ENCODE results near the gene SLC24A4. TPM values are rescaled to one million over a fixed set of nuclear protein-coding genes. Genes with fewer than 3 reads are reported as not detected.

Gene SLC24A4
- total RNA-seq, 1 donor from 2014 or later = 0.82 TPM

Other genes with a start within 250 kb of the SLC24A4 start
- gene ATXN3, start 216.6 kb upstream of the SLC24A4 start, total RNA-seq (ENCODE audit: low replicate concordance) = 30.1 and 30.5 TPM in 2 replicates
- 129 and 146 TPM in 2 replicates for gene NDUFB1, start 201.5 kb upstream of the SLC24A4 start, total RNA-seq (ENCODE audit: low replicate concordance)
- 67.8 and 81.2 TPM in 2 replicates for gene CPSF2, start 201.2 kb upstream of the SLC24A4 start, total RNA-seq (ENCODE audit: low replicate concordance)
- 11.3 and 12.9 TPM in 2 replicates for gene RIN3, start 190.6 kb downstream of the SLC24A4 start, total RNA-seq (ENCODE audit: low replicate concordance)